HepG2 (cell line): Measurements from ENCODE around the gene TENT5A. TPM values are rescaled to one million over a fixed set of nuclear protein-coding genes. Genes with fewer than 3 reads are reported as not detected.

Experiments used
- ATAC-seq: fragments of 200-7000 bp; cut with Tn5 transposase; 3 replicates; pipeline ENCODE4 v1.9.1; 2020; ENCODE audit warnings: mild to moderate bottlenecking, moderate library complexity
- Bru-seq: library from RNA; stranded (reverse); fragments of 400-500 nt; gene quantifications from one replicate; lab custom pipeline; 2021; lab: Mats Ljungman, UMichigan
- BruChase-seq, 2 experiments: library from RNA; stranded (reverse); fragments of 400-500 nt; gene quantifications; one replicate each; lab custom pipeline; 2021; lab: Mats Ljungman, UMichigan
- BruUV-seq: library from RNA; stranded (reverse); fragments of 400-500 nt; replicated peaks from 2 replicates; lab custom pipeline; 2021; lab: Mats Ljungman, UMichigan
- CTCF ChIA-PET: fragments of 300-600 bp; formaldehyde crosslinking; extraction: SDS; loops from one replicate; lab custom pipeline; 2021; ENCODE audit warnings: low total read pairs, inconsistent platforms, low intra/inter-chr PET ratio; lab: Yijun Ruan, JAX
- POLR2A ChIA-PET: fragments of 350-600 bp; sonication (Branson Sonifier 250); formaldehyde crosslinking; loops from one replicate; lab custom pipeline; 2020; ENCODE audit warnings: antibody characterized with exemption, inconsistent platforms; lab: Yijun Ruan, JAX
- DNase-seq: peaks from one replicate; pipeline ENCODE4 v3.0.0-alpha.2; 2015; ENCODE audit warnings: low spot score
- FAIRE-seq: peaks from 3 replicates; lab custom pipeline; 2011; peaks lifted over from hg19 to GRCh38; lab: Jason Lieb, UNC
- H2AFZ ChIP-seq: one replicate; pipeline ENCODE4 v1.6.1; 2011; ENCODE audit warnings: low read length, inconsistent platforms
- H3K27ac ChIP-seq: fragments of 300-600 bp; 3 replicates; pipeline ENCODE4 v1.8.0; 2011; ENCODE audit warnings: mixed run types, mild to moderate bottlenecking, mixed read lengths, low read length, inconsistent platforms; ENCODE audit not compliant: insufficient read depth; ENCODE audit errors: extremely low read length
- H3K27me3 ChIP-seq, 2 experiments: fragments of 200-600 bp in 1 of 2; 2 replicates in 1 of 2; 3 replicates in 1 of 2; pipeline versions ENCODE4 v1.6.0 to v1.8.0; 2011; ENCODE audit warnings: low read length in 2 of 2, mild to moderate bottlenecking in 2 of 2, moderate library complexity in 2 of 2, inconsistent platforms in 1 of 2; ENCODE audit not compliant: insufficient read depth in 2 of 2, control insufficient read depth in 1 of 2
- H3K36me3 ChIP-seq, 2 experiments: fragments of 200-600 bp in 1 of 2; replicated peaks in 1 of 2; 2 replicates in 1 of 2; 3 replicates in 1 of 2; pipeline versions ENCODE4 v1.5.1 to v1.8.0; 2011; ENCODE audit warnings: low read length in 2 of 2, inconsistent platforms in 1 of 2; ENCODE audit not compliant: insufficient read depth in 2 of 2, control insufficient read depth in 1 of 2
- H3K4me1 ChIP-seq: 2 replicates; pipeline ENCODE4 v1.5.1; 2012; ENCODE audit warnings: low read length, inconsistent platforms; ENCODE audit not compliant: insufficient read depth
- H3K4me2 ChIP-seq: 2 replicates; pipeline ENCODE4 v1.6.0; 2011; ENCODE audit warnings: low read depth, low read length, inconsistent platforms
- H3K4me3 ChIP-seq, 3 experiments: fragments of 200-600 bp in 1 of 3; sonication (generic), shearing (Covaris generic) in 1 of 3; replicated peaks in 1 of 3; 2 replicates each; pipeline ENCODE4 v1.5.1; 2011 to 2016; ENCODE audit warnings: low read length in 3 of 3, inconsistent platforms in 2 of 3, low read depth in 2 of 3, mild to moderate bottlenecking in 2 of 3, control low read depth in 1 of 3, mixed read lengths in 1 of 3; ENCODE audit not compliant: insufficient read depth in 1 of 3
- H3K79me2 ChIP-seq: one replicate; pipeline ENCODE4 v1.6.1; 2011; ENCODE audit warnings: low read length, inconsistent platforms; ENCODE audit not compliant: insufficient read depth
- H3K9ac ChIP-seq: 2 replicates; pipeline ENCODE4 v1.6.0; 2011; ENCODE audit warnings: mild to moderate bottlenecking, low read depth, low read length, inconsistent platforms; ENCODE audit not compliant: insufficient read depth
- H3K9me3 ChIP-seq: 2 replicates; pipeline ENCODE4 v1.5.1; 2012; ENCODE audit warnings: mild to moderate bottlenecking, low read length
- H4K20me1 ChIP-seq: 2 replicates; pipeline ENCODE4 v1.6.0; 2011; ENCODE audit warnings: inconsistent platforms, mild to moderate bottlenecking, low read length, moderate library complexity; ENCODE audit not compliant: insufficient read depth
- NPAS2 ChIP-seq: sonication (generic); formaldehyde crosslinking; IDR thresholded peaks from 2 replicates; pipeline ENCODE4 v1.8.0; 2022; ENCODE audit warnings: mild to moderate bottlenecking, missing genetic modification reagents, borderline replicate concordance
- ZGPAT ChIP-seq: IDR thresholded peaks from 2 replicates; pipeline ENCODE4 v1.6.1; 2016; ENCODE audit warnings: mild to moderate bottlenecking
- ZKSCAN1 ChIP-seq: fragments of 150-350 bp; IDR thresholded peaks from 2 replicates; pipeline ENCODE4 v1.6.1; 2014; ENCODE audit warnings: low read length
- ZKSCAN5 ChIP-seq: sonication (generic); formaldehyde crosslinking; IDR thresholded peaks from 2 replicates; pipeline ENCODE4 v1.5.1; 2020; ENCODE audit warnings: mild to moderate bottlenecking, missing genetic modification reagents
- WGBS: methylation state at CpG from one replicate; pipeline ENCODE4 v1.1.6; 2017; ENCODE audit warnings: low lambda C conversion rate; 5-methylcytosine and 5-hydroxymethylcytosine counted together
- in situ Hi-C: cut with HindIII; loops from 2 replicates; pipeline ENCODE4 v1.10.0; 2017; ENCODE audit warnings: low pct_unique_long_range_greater_than_20kb; ENCODE audit not compliant: extremely low pct_ligation_motif_present
- intact Hi-C: fragments of 100-400 bp; cut with micrococcal nuclease; formaldehyde crosslinking; loops from one replicate; pipeline ENCODE4 v1.10.0; 2022; ENCODE audit not compliant: unreplicated experiment
- long read RNA-seq, 2 experiments: library from RNA in 1 of 2; library from polyadenylated mRNA in 1 of 2; stranded (forward) in 1 of 2; unstranded in 1 of 2; transcript quantifications; one replicate each; pipeline ENCODE4 v2.0.0, GENCODE V29; 2019 to 2022
- polyA minus RNA-seq, 3 experiments: library from RNA; depleted of rRNA, polyadenylated mRNA; stranded (reverse); fragments of >200 nt; gene quantifications; 2 replicates each; pipeline ENCODE4 v1.2.3, GENCODE V29; 2011; ENCODE audit warnings: low replicate concordance in 1 of 3
- polyA plus RNA-seq, 8 experiments: library from polyadenylated mRNA; depleted of rRNA in 3 of 8; stranded (reverse) in 7 of 8; unstranded in 1 of 8; fragments of >200 nt; fragmentation: Illumina TruSeq in 4 of 8; extraction: Trizol in 4 of 8; gene quantifications; 2 replicates each; pipeline versions ENCODE4 v1.2.1 to v1.2.3, GENCODE V29; 2011 to 2016; ENCODE audit warnings: low read depth in 4 of 8, missing spikeins in 1 of 8, mixed read lengths in 1 of 8; ENCODE audit not compliant: insufficient read depth in 1 of 8
- total RNA-seq, 5 experiments: library from RNA; depleted of rRNA; stranded (reverse); fragments of >200 nt; fragmentation: Illumina TruSeq; extraction: Trizol; gene quantifications; 2 replicates each; pipeline ENCODE4 v1.2.3, GENCODE V29; 2016; ENCODE audit warnings: low read depth in 1 of 5
- TF ChIP-seq, protein P1 (sequence below): sonication (generic); formaldehyde crosslinking; IDR thresholded peaks from 2 replicates; pipeline ENCODE4 v1.5.1; 2020; ENCODE audit warnings: mild to moderate bottlenecking, moderate library complexity, missing genetic modification reagents
- TF ChIP-seq, protein P2 (sequence below): sonication (generic); formaldehyde crosslinking; IDR thresholded peaks from 2 replicates; pipeline ENCODE4 v1.4.0; 2020; ENCODE audit warnings: missing genetic modification reagents
- TF ChIP-seq, protein P3 (sequence below): sonication (generic); formaldehyde crosslinking; conservative IDR thresholded peaks from 2 replicates; pipeline ENCODE4 v1.4.0; 2020; ENCODE audit warnings: mild to moderate bottlenecking, missing genetic modification reagents, moderate library complexity

Gene TENT5A
- 13.8 and 15.4 TPM in 2 replicates for total RNA-seq (2016; rRNA removed; fragmentation: Illumina TruSeq; extraction: Trizol)
- 1.3 TPM in 2 replicates for total RNA-seq (2016; cell fraction: cytosol; rRNA removed; fragmentation: Illumina TruSeq; extraction: Trizol; ENCODE audit: low read depth)
- 13.2 and 14.6 TPM in 2 replicates for total RNA-seq (2016; cell fraction: insoluble cytoplasmic fraction; rRNA removed; fragmentation: Illumina TruSeq; extraction: Trizol)
- 5.1 and 5.9 TPM in 2 replicates for total RNA-seq (2016; cell fraction: membrane; rRNA removed; fragmentation: Illumina TruSeq; extraction: Trizol)
- total RNA-seq (2016; cell fraction: nucleus; rRNA removed; fragmentation: Illumina TruSeq; extraction: Trizol), result 22.7 and 22.9 TPM in 2 replicates
- 4.9 and 8.0 TPM in 2 replicates for polyA plus RNA-seq (2011; rRNA removed)
- 2.8 and 3.0 TPM in 2 replicates for polyA plus RNA-seq (2011; cell fraction: cytosol; rRNA removed)
- polyA plus RNA-seq (2011; cell fraction: nucleus; rRNA removed), result 14.0 and 14.5 TPM in 2 replicates
- 4.4 and 5.7 TPM in 2 replicates for polyA plus RNA-seq (2012)
- 0.22 and 0.33 TPM in 2 replicates for polyA plus RNA-seq (2016; cell fraction: cytosol; fragmentation: Illumina TruSeq; extraction: Trizol; ENCODE audit: low read depth)
- 7.7 and 8.0 TPM in 2 replicates for polyA plus RNA-seq (2016; cell fraction: insoluble cytoplasmic fraction; fragmentation: Illumina TruSeq; extraction: Trizol; ENCODE audit: low read depth)
- 1.5 and 1.6 TPM in 2 replicates for polyA plus RNA-seq (2016; cell fraction: membrane; fragmentation: Illumina TruSeq; extraction: Trizol; ENCODE audit: low read depth)
- polyA plus RNA-seq (2016; cell fraction: nucleus; fragmentation: Illumina TruSeq; extraction: Trizol; ENCODE audit: insufficient read depth, low read depth), result 32.2 and 34.0 TPM in 2 replicates
- 6.6 and 25.8 TPM in 2 replicates for polyA minus RNA-seq (2011; rRNA and poly(A)+ RNA removed; ENCODE audit: low replicate concordance)
- polyA minus RNA-seq (2011; cell fraction: cytosol; rRNA and poly(A)+ RNA removed), result 6.4 and 7.7 TPM in 2 replicates
- 15.9 and 16.6 TPM in 2 replicates for polyA minus RNA-seq (2011; cell fraction: nucleus; rRNA and poly(A)+ RNA removed)
- percentile 99 among the genes with signal in this experiment for Bru-seq, nascent RNA
- BruChase-seq, experiment 1, labeled RNA remaining after a 6-hour chase, result percentile 96 among the genes with signal in this experiment
- percentile 99 among the genes with signal in this experiment for BruChase-seq, experiment 2, labeled RNA remaining after a 2-hour chase
- long read RNA-seq, experiment 1, full-length matches to known transcripts, result 10 of 14 reads
- long read RNA-seq, experiment 1, partial matches to known transcripts, result 1 of 14 reads
- long read RNA-seq, experiment 1, other reads (novel, unspliced or antisense), result 3 of 14 reads
- long read RNA-seq, experiment 2, full-length matches to known transcripts, result 3 of 45 reads
- long read RNA-seq, experiment 2, partial matches to known transcripts, result 0 of 45 reads
- long read RNA-seq, experiment 2, other reads (novel, unspliced or antisense), result 42 of 45 reads

GRCh38 chr6:81752084-81752920 is at the start of gene TENT5A:
TSS of gene TENT5A (minus strand) at chr6:81752681. CDS start at chr6:81752141, 540 bp downstream.
- ChIA-PET CTCF (no interaction called here), POLR2A (interaction anchor here (0.8 to 3.1 kb wide), 19 partner anchors 9 to 496 kb away, joined by 3 to 50 read pairs (median 5); no protein-coding TSS in a partner anchor)
- in situ Hi-C loops, result loop anchor here (5.0 kb wide), 1 partner anchor 245 kb away; no protein-coding TSS in a partner anchor
- Histone ChIP-seq H3K36me3 (peaks cover 0 to 4% of the 10 kb centered on the region in 2 experiments; a peak in 3 of 5 replicates), H3K4me2 (peak within 1 kb of the TSS; percentile 93), H4K20me1 (peaks cover 13% of the 10 kb centered on the region), H3K4me1 (peaks cover 47% of the 10 kb centered on the region), H3K27ac (peak within 1 kb of the TSS; percentile 92), H3K9ac (peak within 1 kb of the TSS; percentile 76), H3K4me3 (peak within 1 kb of the TSS; percentile 79 to 91 (median 90)), H3K9me3 (no peaks in the 10 kb centered on the region), H2AFZ (no peak within 1 kb of the TSS), H3K79me2 (peaks cover 44% of the 10 kb centered on the region), H3K27me3 (no peaks in the 10 kb centered on the region)
- DNase-seq (peak; percentile 83), FAIRE-seq (no peak), ATAC-seq (peak; percentile 89)
- intact Hi-C loops, result loop anchor here (1.0 to 10.0 kb wide), 13 partner anchors 55 to 512 kb away; partner anchors contain the start of gene IBTK
- WGBS, result 1% methylated on average over 20 of the region's 77 CpGs
- no TSS peak for BruUV-seq
- TF ChIP-seq NPAS2 (CRISPR knock-in tag) (no peak), ZKSCAN5 (CRISPR knock-in tag) (peak; percentile 31; the same call in 1 of the 2 replicates), ZGPAT (CRISPR knock-in tag) (no peak; the same call in 1 of the 2 replicates), ZKSCAN1 (no peak)
- TF ChIP-seq, protein P1, sequence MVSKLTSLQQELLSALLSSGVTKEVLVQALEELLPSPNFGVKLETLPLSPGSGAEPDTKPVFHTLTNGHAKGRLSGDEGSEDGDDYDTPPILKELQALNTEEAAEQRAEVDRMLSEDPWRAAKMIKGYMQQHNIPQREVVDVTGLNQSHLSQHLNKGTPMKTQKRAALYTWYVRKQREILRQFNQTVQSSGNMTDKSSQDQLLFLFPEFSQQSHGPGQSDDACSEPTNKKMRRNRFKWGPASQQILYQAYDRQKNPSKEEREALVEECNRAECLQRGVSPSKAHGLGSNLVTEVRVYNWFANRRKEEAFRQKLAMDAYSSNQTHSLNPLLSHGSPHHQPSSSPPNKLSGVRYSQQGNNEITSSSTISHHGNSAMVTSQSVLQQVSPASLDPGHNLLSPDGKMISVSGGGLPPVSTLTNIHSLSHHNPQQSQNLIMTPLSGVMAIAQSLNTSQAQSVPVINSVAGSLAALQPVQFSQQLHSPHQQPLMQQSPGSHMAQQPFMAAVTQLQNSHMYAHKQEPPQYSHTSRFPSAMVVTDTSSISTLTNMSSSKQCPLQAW (CRISPR knock-in tag), result no peak
- TF ChIP-seq, protein P2, sequence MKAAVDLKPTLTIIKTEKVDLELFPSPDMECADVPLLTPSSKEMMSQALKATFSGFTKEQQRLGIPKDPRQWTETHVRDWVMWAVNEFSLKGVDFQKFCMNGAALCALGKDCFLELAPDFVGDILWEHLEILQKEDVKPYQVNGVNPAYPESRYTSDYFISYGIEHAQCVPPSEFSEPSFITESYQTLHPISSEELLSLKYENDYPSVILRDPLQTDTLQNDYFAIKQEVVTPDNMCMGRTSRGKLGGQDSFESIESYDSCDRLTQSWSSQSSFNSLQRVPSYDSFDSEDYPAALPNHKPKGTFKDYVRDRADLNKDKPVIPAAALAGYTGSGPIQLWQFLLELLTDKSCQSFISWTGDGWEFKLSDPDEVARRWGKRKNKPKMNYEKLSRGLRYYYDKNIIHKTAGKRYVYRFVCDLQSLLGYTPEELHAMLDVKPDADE (CRISPR knock-in tag), result no peak
- TF ChIP-seq, protein P3, sequence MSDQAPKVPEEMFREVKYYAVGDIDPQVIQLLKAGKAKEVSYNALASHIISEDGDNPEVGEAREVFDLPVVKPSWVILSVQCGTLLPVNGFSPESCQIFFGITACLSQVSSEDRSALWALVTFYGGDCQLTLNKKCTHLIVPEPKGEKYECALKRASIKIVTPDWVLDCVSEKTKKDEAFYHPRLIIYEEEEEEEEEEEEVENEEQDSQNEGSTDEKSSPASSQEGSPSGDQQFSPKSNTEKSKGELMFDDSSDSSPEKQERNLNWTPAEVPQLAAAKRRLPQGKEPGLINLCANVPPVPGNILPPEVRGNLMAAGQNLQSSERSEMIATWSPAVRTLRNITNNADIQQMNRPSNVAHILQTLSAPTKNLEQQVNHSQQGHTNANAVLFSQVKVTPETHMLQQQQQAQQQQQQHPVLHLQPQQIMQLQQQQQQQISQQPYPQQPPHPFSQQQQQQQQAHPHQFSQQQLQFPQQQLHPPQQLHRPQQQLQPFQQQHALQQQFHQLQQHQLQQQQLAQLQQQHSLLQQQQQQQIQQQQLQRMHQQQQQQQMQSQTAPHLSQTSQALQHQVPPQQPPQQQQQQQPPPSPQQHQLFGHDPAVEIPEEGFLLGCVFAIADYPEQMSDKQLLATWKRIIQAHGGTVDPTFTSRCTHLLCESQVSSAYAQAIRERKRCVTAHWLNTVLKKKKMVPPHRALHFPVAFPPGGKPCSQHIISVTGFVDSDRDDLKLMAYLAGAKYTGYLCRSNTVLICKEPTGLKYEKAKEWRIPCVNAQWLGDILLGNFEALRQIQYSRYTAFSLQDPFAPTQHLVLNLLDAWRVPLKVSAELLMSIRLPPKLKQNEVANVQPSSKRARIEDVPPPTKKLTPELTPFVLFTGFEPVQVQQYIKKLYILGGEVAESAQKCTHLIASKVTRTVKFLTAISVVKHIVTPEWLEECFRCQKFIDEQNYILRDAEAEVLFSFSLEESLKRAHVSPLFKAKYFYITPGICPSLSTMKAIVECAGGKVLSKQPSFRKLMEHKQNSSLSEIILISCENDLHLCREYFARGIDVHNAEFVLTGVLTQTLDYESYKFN (CRISPR knock-in tag), result no peak
